GM21360 (cell line): ENCODE data around the gene NDUFA7.
"Not testable (repeated sequence)": the region's sequence is repeated elsewhere in the genome, so short reads cannot be mapped to it uniquely, and the experiment has no call there.

ENCODE experiments used
- ATAC-seq: cut with Tn5 transposase; IDR thresholded peaks from one replicate; pipeline ENCODE4 v1.9.1; 2021; ENCODE audit warnings: mild to moderate bottlenecking, moderate library complexity; ENCODE audit not compliant: unreplicated experiment

The NDUFA7 gene

DNA sequence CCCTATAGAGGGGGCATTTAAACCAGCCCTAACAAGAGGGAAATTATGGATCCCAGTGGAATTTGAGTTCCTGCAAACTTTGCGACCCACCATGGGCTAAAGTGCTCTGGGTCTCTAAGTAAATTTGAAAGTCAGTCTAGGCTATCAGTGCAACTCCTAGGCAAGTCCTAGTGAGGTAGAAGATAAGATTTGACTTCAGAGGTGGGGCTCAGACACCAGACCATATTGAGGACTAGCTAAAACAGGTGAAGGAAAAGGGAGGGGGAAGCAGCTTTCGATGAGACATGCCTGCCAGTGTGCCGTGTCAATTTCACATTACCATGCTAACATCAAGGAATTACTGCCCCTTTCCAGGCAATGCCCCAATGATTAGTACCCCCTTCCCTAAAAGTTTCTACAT is 51.5 kb downstream of the NDUFA7 start:
- no peak for ATAC-seq

DNA sequence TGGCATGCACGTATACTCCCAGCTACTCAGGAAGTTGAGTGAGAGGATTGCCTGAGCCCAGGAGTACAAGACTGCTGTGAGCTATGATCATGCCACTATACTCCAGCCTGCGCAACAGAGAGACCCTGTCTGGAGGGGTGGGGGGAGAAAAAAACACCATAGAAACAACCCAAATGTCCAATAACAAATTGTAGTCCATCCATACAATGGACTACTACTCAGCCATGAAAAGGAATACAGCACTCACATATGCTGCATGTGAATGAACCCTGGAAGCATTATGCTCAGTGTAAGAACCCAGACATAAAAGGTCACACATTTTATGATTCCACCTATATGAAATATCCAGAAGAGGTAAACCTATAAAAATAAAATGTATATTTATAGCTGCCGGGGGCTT is 55.3 kb downstream of the NDUFA7 start:
- no peak for ATAC-seq

DNA sequence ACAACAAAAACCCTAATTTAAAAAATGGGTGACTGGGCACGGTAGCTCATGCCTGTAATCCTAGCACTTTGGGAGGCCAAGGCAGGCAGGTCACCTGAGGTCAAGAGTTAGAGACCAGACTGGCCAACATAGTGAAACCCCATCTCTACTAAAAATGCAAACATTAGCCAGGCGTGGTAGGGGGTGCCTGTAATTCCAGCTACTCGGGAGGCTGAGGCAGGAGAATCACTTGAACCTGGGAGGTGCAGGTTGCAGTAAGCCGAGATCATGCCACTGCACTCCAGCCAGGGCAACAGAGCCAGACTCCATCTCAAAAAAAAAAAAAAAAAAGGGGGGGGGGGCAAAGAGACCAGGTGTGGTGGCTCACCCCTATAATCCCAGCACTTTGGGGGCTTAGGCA is 56.9 kb downstream of the NDUFA7 start:
- not testable (repeated sequence) for ATAC-seq

DNA sequence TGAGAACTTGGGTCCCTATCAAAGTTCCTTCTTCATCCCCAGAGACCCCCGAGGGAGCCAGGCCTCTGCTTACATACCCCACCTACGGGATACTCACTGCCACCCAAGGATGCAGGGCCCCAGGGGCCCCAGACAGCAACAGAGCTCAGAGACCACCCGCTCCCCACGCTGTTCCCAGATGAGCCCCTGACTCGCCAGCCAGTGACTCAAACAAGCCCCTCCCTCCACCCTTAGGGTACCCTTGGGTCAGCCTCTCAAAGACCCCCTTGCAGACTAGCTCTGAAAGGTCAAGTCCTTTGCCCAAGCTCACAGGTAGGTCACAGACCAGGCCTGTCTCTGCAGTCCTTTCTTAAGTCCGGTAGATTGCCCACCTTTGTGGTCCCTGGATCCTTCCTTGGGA is 58.7 kb downstream of the NDUFA7 start:
- no peak for ATAC-seq

DNA sequence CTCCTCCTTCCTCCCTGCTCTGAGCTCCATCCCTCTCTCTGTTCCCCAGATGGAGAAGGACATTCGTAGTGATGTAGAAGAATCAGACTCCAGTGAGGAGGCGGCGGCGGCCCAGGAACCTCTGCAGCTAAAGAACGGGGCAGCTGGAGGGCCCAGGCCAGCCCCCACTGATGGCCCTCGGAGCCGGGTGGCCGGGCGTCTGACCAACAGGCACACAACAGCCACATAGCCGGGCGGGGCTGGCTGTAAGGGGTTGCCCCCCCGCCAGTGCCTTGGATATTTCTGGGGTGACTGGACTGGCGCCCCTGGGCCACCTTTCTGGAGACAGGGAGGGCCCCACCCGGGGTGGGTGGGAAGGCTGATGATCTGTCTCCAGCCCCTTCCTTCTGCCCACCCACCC is 59.3 kb downstream of the NDUFA7 start:
- ATAC-seq: no peak

DNA sequence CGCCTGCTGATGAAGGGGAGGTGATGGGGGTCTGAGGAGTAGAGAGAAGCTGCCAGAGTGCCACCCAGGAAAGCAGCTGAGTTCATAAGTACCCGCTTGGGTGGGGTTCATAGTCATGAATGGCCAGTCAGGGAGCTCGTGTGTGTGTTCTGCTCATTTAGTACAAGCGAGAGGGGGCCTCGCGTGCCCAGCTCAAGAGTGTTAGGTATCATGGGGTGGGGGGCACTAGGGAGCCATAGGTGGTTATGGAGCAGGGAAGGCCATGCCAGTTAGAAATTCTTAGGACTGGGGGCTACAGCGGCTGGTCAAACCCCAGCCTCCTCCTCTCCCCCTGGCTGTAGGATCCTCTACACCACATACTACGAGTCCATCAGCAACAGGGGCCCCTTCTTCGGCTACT is 59.8 kb downstream of the NDUFA7 start:
- no peak for ATAC-seq
